Panc1 (cell line): ENCODE measurements around the gene TRAF7. TPM values are rescaled to one million over a fixed set of nuclear protein-coding genes. Genes with fewer than 3 reads are reported as not detected.

Source experiments
- ATAC-seq: fragments of 200-7000 bp; cut with Tn5 transposase; 2 replicates; pipeline ENCODE4 v1.9.1; 2020; ENCODE audit warnings: mild to moderate bottlenecking, moderate library complexity
- BruUV-seq: library from RNA; stranded (reverse); fragments of 400-500 nt; replicated peaks from 2 replicates; lab custom pipeline; 2021; lab: Mats Ljungman, UMichigan
- CTCF ChIA-PET: fragments of 300-600 bp; sonication (Branson Sonifier 250); formaldehyde crosslinking; loops from one replicate; lab custom pipeline; 2022; ENCODE audit warnings: antibody characterized with exemption; lab: Charles Lee
- POLR2A ChIA-PET: fragments of 300-600 bp; sonication (Branson Sonifier 250); formaldehyde crosslinking; loops from one replicate; lab custom pipeline; 2022; ENCODE audit warnings: antibody characterized with exemption; lab: Charles Lee
- DNase-seq: peaks from one replicate; pipeline ENCODE4 v3.0.0-alpha.2; 2010; ENCODE audit warnings: low read depth, low spot score
- H3K27ac ChIP-seq: 2 replicates; pipeline ENCODE4 v1.5.1; 2011; ENCODE audit warnings: mild to moderate bottlenecking, low read length, inconsistent platforms
- H3K27me3 ChIP-seq: fragments of 200-500 bp; sonication (Bioruptor generic); 2 replicates; pipeline ENCODE4 v1.6.0; 2014; ENCODE audit warnings: low read length, inconsistent platforms; ENCODE audit not compliant: control insufficient read depth, insufficient read depth
- H3K36me3 ChIP-seq: fragments of 200-500 bp; sonication (Bioruptor generic); 2 replicates; pipeline ENCODE4 v1.5.1; 2014; ENCODE audit warnings: inconsistent platforms, mild to moderate bottlenecking, low read length, moderate library complexity; ENCODE audit not compliant: control insufficient read depth, insufficient read depth
- H3K4me1 ChIP-seq: 2 replicates; pipeline ENCODE4 v1.5.1; 2011; ENCODE audit warnings: inconsistent platforms, mild to moderate bottlenecking, low read length, moderate library complexity; ENCODE audit not compliant: control insufficient read depth, insufficient read depth
- H3K4me3 ChIP-seq, 2 experiments: 2 replicates each; pipeline ENCODE4 v1.5.1; 2011 to 2012; ENCODE audit warnings: low read depth in 2 of 2, low read length in 2 of 2, mild to moderate bottlenecking in 2 of 2, inconsistent platforms in 1 of 2, moderate library complexity in 1 of 2
- H3K9me3 ChIP-seq: fragments of 200-500 bp; sonication (Bioruptor generic); 2 replicates; pipeline ENCODE4 v1.5.1; 2014; ENCODE audit warnings: low read depth, mild to moderate bottlenecking, inconsistent platforms, low read length, moderate library complexity; ENCODE audit not compliant: control insufficient read depth, insufficient read depth
- CTCF ChIP-seq: fragments of 450-650 bp; IDR thresholded peaks from 2 replicates; pipeline ENCODE4 v1.5.1; 2017; ENCODE audit warnings: mild to moderate bottlenecking
- POLR2AphosphoS5 ChIP-seq: IDR thresholded peaks from 2 replicates; pipeline ENCODE4 v1.6.1; 2012; ENCODE audit warnings: mild to moderate bottlenecking, low read depth, low read length, moderate library complexity
- REST ChIP-seq, 2 experiments: IDR thresholded peaks; 2 replicates each; pipeline ENCODE4 v1.6.1; 2011 to 2012; ENCODE audit warnings: low read depth in 2 of 2, control low read depth in 1 of 2, low read length in 1 of 2, mild to moderate bottlenecking in 1 of 2, moderate library complexity in 1 of 2; ENCODE audit not compliant: insufficient read depth in 1 of 2
- SIN3A ChIP-seq: IDR thresholded peaks from 2 replicates; pipeline ENCODE4 v1.6.1; 2012; ENCODE audit warnings: low read depth, mild to moderate bottlenecking, low read length, moderate library complexity, borderline replicate concordance; ENCODE audit not compliant: insufficient read depth
- TCF7L2 ChIP-seq: IDR thresholded peaks from 2 replicates; pipeline ENCODE4 v1.6.1; 2011; ENCODE audit warnings: mild to moderate bottlenecking, low read depth, low read length, inconsistent platforms
- in situ Hi-C: cut with HindIII; loops from 2 replicates; pipeline ENCODE4 v1.10.0; 2016; ENCODE audit warnings: low sequenced_read_pairs, low pct_unique_long_range_greater_than_20kb
- intact Hi-C: fragments of 100-400 bp; cut with micrococcal nuclease; formaldehyde crosslinking; loops from one replicate; pipeline ENCODE4 v1.10.0; 2022; ENCODE audit not compliant: unreplicated experiment
- total RNA-seq: library from RNA; stranded (reverse); gene quantifications from one replicate; pipeline ENCODE4 v1.2.1, GENCODE V29; 2021; ENCODE audit not compliant: unreplicated experiment

The TRAF7 gene
- total RNA-seq, 1 experiment from 2014 or later, result 108 TPM

- DNase-seq (no peak), ATAC-seq (no peak)
- H3K4me1 ChIP-seq, result no peaks in the 10 kb centered on the region; the same call in none of the 2 replicates
- no peak for TF ChIP-seq REST (IDR thresholded peaks at IDR 0.05; ENCODE audit: insufficient read depth in 1 of 2, low read depth in 2 of 2, low read length in 1 of 2)
- TF ChIP-seq CTCF, result no peak
- TF ChIP-seq TCF7L2, result no peak
- TF ChIP-seq POLR2AphosphoS5, result no peak
- TF ChIP-seq SIN3A, result no peak
- H3K36me3 ChIP-seq, result no peaks in the 10 kb centered on the region
- in situ Hi-C loops, result no loop called here
- no peak overlapping the region for H3K27ac ChIP-seq
- no TSS peak for BruUV-seq
- H3K27me3 ChIP-seq, result no peaks in the 10 kb centered on the region
- ChIA-PET POLR2A (interaction anchor here (0.6 kb wide), 1 partner anchor 76 kb away, joined by 5 read pairs; no protein-coding TSS in a partner anchor), CTCF (interaction anchor here (0.5 kb wide), 1 partner anchor 737 kb away, joined by 9 read pairs; no protein-coding TSS in a partner anchor)
- H3K9me3 ChIP-seq, result no peaks in the 10 kb centered on the region
- no peak overlapping the region for H3K4me3 ChIP-seq
- intact Hi-C loops, result no loop called here
These were observed 42.2 kb downstream of the TRAF7 start for GRCh38 chr16:2197765-2198164.

- ChIA-PET POLR2A (no interaction called here), CTCF (interaction anchor here (0.5 kb wide), 1 partner anchor 737 kb away, joined by 9 read pairs; no protein-coding TSS in a partner anchor)
- H3K27ac ChIP-seq, result no peak overlapping the region
- in situ Hi-C loops (no loop called here), intact Hi-C loops (no loop called here)
- TF ChIP-seq POLR2AphosphoS5 (no peak), CTCF (no peak), REST (IDR thresholded peaks at IDR 0.05; ENCODE audit: insufficient read depth in 1 of 2, low read depth in 2 of 2, low read length in 1 of 2) (no peak), SIN3A (no peak), TCF7L2 (no peak)
- no peak overlapping the region for H3K4me3 ChIP-seq
- H3K4me1 ChIP-seq, result no peaks in the 10 kb centered on the region; the same call in none of the 2 replicates
- no peaks in the 10 kb centered on the region for H3K27me3 ChIP-seq
- H3K36me3 ChIP-seq, result no peaks in the 10 kb centered on the region
- BruUV-seq, result no TSS peak
- DNase-seq (no peak), ATAC-seq (no peak)
- H3K9me3 ChIP-seq, result no peaks in the 10 kb centered on the region
These were observed 42.7 kb downstream of the TRAF7 start for GRCh38 chr16:2198283-2198682.
